Measurements from ENCODE around the gene ASB2. TPM values are rescaled to one million over a fixed set of nuclear protein-coding genes. Genes with fewer than 3 reads are reported as not detected.

Gene ASB2
- total RNA-seq, 2 donors from 2014 or later = 115 to 187 TPM

- Histone ChIP-seq H3K9me3 (no peaks in the 10 kb centered on the region), H3K4me3 (no peak overlapping the region), H3K27me3 (no peaks in the 10 kb centered on the region), H3K4me1 (no peaks in the 10 kb centered on the region), H3K36me3 (no peaks in the 10 kb centered on the region), H3K27ac (no peak overlapping the region)
- TF ChIP-seq, protein P1, sequence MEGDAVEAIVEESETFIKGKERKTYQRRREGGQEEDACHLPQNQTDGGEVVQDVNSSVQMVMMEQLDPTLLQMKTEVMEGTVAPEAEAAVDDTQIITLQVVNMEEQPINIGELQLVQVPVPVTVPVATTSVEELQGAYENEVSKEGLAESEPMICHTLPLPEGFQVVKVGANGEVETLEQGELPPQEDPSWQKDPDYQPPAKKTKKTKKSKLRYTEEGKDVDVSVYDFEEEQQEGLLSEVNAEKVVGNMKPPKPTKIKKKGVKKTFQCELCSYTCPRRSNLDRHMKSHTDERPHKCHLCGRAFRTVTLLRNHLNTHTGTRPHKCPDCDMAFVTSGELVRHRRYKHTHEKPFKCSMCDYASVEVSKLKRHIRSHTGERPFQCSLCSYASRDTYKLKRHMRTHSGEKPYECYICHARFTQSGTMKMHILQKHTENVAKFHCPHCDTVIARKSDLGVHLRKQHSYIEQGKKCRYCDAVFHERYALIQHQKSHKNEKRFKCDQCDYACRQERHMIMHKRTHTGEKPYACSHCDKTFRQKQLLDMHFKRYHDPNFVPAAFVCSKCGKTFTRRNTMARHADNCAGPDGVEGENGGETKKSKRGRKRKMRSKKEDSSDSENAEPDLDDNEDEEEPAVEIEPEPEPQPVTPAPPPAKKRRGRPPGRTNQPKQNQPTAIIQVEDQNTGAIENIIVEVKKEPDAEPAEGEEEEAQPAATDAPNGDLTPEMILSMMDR (IDR thresholded peaks at IDR 0.05) = no peak
- no peak for DNase-seq (ENCODE audit: low spot score)
Observed at GRCh38 chr14:94014382-94014781, 38.0 kb upstream of the ASB2 start.

GRCh38 chr14:94011795-94012194 lies 35.4 kb upstream of the ASB2 start:
- no peaks in the 10 kb centered on the region for H3K4me1 ChIP-seq

DNA sequence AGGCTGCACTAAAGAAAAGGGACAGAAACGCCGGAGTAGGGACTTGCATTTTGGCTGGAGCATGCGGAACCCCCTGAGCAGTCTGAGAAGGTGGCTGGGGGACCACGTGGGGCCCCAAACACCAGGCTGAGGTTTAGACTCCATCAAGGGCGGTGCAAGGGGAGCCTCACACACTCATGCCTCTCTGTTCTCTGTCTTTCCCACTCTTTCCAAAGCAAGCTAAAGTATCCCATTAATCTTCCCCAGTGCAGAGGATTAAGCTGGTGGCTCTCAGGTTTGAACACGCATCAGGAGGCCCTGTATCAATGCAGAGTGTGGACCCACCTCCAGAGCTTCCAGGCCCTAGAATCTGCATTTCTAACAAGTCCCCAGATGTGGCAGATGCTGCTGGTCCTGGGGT lies 34.3 kb upstream of the ASB2 start:
- Histone ChIP-seq H3K27ac (no peak overlapping the region), H3K4me1 (no peaks in the 10 kb centered on the region), H3K9me3 (no peaks in the 10 kb centered on the region), H3K27me3 (no peaks in the 10 kb centered on the region), H3K4me3 (no peak overlapping the region), H3K36me3 (no peaks in the 10 kb centered on the region)
- DNase-seq (ENCODE audit: low spot score) = no peak
- TF ChIP-seq, protein P1 (IDR thresholded peaks at IDR 0.05) = no peak

More at GRCh38 chr14:94011795-94012194, 35.4 kb upstream of the ASB2 start:
- TF ChIP-seq, protein P1 (IDR thresholded peaks at IDR 0.05) = no peak
- Histone ChIP-seq H3K36me3 (no peaks in the 10 kb centered on the region), H3K4me3 (no peak overlapping the region), H3K9me3 (no peaks in the 10 kb centered on the region), H3K27me3 (no peaks in the 10 kb centered on the region), H3K27ac (no peak overlapping the region)
- no peak for DNase-seq (ENCODE audit: low spot score)

DNA sequence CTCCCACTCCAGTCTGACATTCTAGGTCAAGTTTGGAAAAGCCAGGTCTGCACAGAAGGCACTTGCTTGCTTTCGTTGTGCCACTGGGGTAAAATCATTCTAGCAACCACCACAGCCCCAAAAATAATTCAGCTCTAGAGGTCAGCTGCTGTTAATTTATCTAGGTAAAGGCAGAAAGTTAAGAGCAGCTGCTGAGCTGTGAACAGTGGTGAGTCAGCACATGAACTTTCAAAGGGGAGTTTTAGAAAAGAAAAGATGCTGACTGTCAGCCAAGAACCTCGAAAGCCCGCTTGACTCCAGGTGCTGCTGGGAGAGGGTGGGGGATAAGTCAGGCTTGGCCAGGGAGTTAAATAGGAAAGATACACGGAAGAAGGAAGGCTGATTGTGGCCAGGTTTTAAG lies 33.4 kb upstream of the ASB2 start:
- no peak overlapping the region for H3K4me3 ChIP-seq
- H3K4me1 ChIP-seq = no peaks in the 10 kb centered on the region
- H3K27me3 ChIP-seq = no peaks in the 10 kb centered on the region
- DNase-seq (ENCODE audit: low spot score) = no peak
- H3K27ac ChIP-seq = no peak overlapping the region
- no peaks in the 10 kb centered on the region for H3K9me3 ChIP-seq
- no peaks in the 10 kb centered on the region for H3K36me3 ChIP-seq
- TF ChIP-seq, protein P1 (IDR thresholded peaks at IDR 0.05) = no peak

DNA sequence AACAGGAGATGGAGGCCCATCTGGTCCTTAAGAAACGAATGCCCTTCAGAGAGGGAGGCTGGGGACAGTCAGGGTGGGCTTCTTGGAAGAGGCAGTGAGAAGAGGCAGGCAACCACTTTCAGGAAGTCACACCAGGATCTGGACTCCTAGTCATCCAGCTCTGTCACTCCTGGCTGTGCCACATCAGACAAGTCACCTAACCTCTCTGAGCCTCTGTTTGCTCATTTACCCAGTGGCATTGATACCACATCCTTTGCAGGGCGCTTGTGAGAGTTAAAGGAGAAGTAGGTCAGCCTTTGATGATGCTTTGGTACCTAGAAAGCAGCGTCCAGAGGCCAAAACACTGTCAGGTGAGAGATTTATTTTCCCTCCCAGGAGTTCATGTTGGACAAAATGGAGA lies 31.9 kb upstream of the ASB2 start:
- TF ChIP-seq, protein P1 (IDR thresholded peaks at IDR 0.05) = no peak
- Histone ChIP-seq H3K27me3 (no peaks in the 10 kb centered on the region), H3K4me3 (no peak overlapping the region), H3K9me3 (no peaks in the 10 kb centered on the region), H3K36me3 (no peaks in the 10 kb centered on the region), H3K27ac (no peak overlapping the region), H3K4me1 (no peaks in the 10 kb centered on the region)
- no peak for DNase-seq (ENCODE audit: low spot score)

GRCh38 chr14:94005324-94006073 lies 29.1 kb upstream of the ASB2 start:
- no peak for DNase-seq (ENCODE audit: low spot score)
- Histone ChIP-seq H3K9me3 (no peaks in the 10 kb centered on the region), H3K27me3 (no peaks in the 10 kb centered on the region), H3K4me3 (no peak overlapping the region), H3K36me3 (no peaks in the 10 kb centered on the region), H3K27ac (no peak overlapping the region), H3K4me1 (peaks cover 0 to 6% of the 10 kb centered on the region in 2 donors)
- TF ChIP-seq, protein P1 (IDR thresholded peaks at IDR 0.05) = peak; percentile 21 to 45
